Activated CD4-positive, alpha-beta T cell treated with anti-CD3 and anti-CD28 coated beads, Interleukin-2, amount 10 ng/mL, durations not matched to agents 24 days and 14 days (primary cell): Measurements from ENCODE around the gene WDR91. TPM values are rescaled to one million over a fixed set of nuclear protein-coding genes. Genes with fewer than 3 reads are reported as not detected.

Experiments
- DNase-seq: peaks from one replicate; pipeline ENCODE4 v3.0.0; 2022
- H3K27ac Mint-ChIP-seq: one replicate; pipeline ENCODE4 v1.8.0; 2022; ENCODE audit warnings: mild to moderate bottlenecking, mixed read lengths
- H3K27me3 Mint-ChIP-seq: one replicate; pipeline ENCODE4 v1.8.0; 2022; ENCODE audit warnings: mixed read lengths
- H3K36me3 Mint-ChIP-seq: one replicate; pipeline ENCODE4 v1.8.0; 2022; ENCODE audit warnings: low read depth, mild to moderate bottlenecking, mixed read lengths
- H3K4me1 Mint-ChIP-seq: one replicate; pipeline ENCODE4 v1.8.0; 2021; ENCODE audit warnings: mixed read lengths
- H3K4me3 Mint-ChIP-seq: one replicate; pipeline ENCODE4 v1.8.0; 2022; ENCODE audit warnings: mild to moderate bottlenecking, moderate library complexity, mixed read lengths
- H3K9me3 Mint-ChIP-seq: one replicate; pipeline ENCODE4 v1.8.0; 2021; ENCODE audit warnings: mixed read lengths
- intact Hi-C: fragments of 100-400 bp; cut with micrococcal nuclease; formaldehyde crosslinking; loops from one replicate; pipeline ENCODE4 v1.15.1; 2023
- total RNA-seq: library from RNA; stranded (reverse); gene quantifications from 2 replicates; pipeline ENCODE4 v1.2.3, GENCODE V29; 2022

The WDR91 gene
- total RNA-seq, 1 donor from 2014 or later, result 26.6 TPM

GRCh38 chr7:135150072-135150782 is 61.1 kb downstream of the WDR91 start:
- H3K4me3 Mint-ChIP-seq, result peak overlapping the region; percentile 91
- no peak overlapping the region for H3K27ac Mint-ChIP-seq
- no peak for DNase-seq
- intact Hi-C loops, result no loop called here
- H3K9me3 Mint-ChIP-seq, result peaks cover 22% of the 10 kb centered on the region
- H3K36me3 Mint-ChIP-seq, result peaks cover 44% of the 10 kb centered on the region
- H3K27me3 Mint-ChIP-seq, result no peaks in the 10 kb centered on the region
- peaks cover 59% of the 10 kb centered on the region for H3K4me1 Mint-ChIP-seq

GRCh38 chr7:135147899-135148721 is 63.2 kb downstream of the WDR91 start, which contains the start of gene TMEM140:
Gene TMEM140, plus strand, starts transcription at chr7:135148072. Its CDS starts 16,370 bp downstream, at chr7:135164442.
- DNase-seq, result peak; percentile 92
- Mint-ChIP-seq H3K36me3 (peaks cover 23% of the 10 kb centered on the region), H3K4me1 (peaks cover 54% of the 10 kb centered on the region), H3K4me3 (peak within 1 kb of the TSS; percentile 91), H3K9me3 (peaks cover 6% of the 10 kb centered on the region), H3K27ac (peak within 1 kb of the TSS; percentile 95), H3K27me3 (no peaks in the 10 kb centered on the region)
- intact Hi-C loops, result loop anchor here (1.0 to 10.0 kb wide), 8 partner anchors 12 to 833 kb away; partner anchors contain the start of genes AGBL3, BPGM, CYREN and SLC35B4

GRCh38 chr7:135147341-135147898 is 63.9 kb downstream of the WDR91 start:
- Mint-ChIP-seq H3K4me1 (peaks cover 52% of the 10 kb centered on the region), H3K4me3 (peak overlapping the region; percentile 91), H3K27me3 (no peaks in the 10 kb centered on the region), H3K36me3 (peaks cover 16% of the 10 kb centered on the region), H3K27ac (peak overlapping the region; percentile 95), H3K9me3 (peaks cover 7% of the 10 kb centered on the region)
- intact Hi-C loops, result loop anchor here (1.0 to 10.0 kb wide), 5 partner anchors 64 to 833 kb away; partner anchors contain the start of genes AGBL3, BPGM, SLC35B4 and WDR91
- peak; percentile 81 for DNase-seq

- no peak overlapping the region for H3K4me3 Mint-ChIP-seq
- H3K27ac Mint-ChIP-seq, result no peak overlapping the region
- H3K4me1 Mint-ChIP-seq, result peaks cover 31% of the 10 kb centered on the region
- no peak for DNase-seq
- intact Hi-C loops, result loop anchor here (10.0 kb wide), 2 partner anchors 409 to 829 kb away; partner anchors contain the start of gene SLC35B4
- H3K27me3 Mint-ChIP-seq, result no peaks in the 10 kb centered on the region
- H3K9me3 Mint-ChIP-seq, result peaks cover 28% of the 10 kb centered on the region
- H3K36me3 Mint-ChIP-seq, result no peaks in the 10 kb centered on the region
Observed at GRCh38 chr7:135143885-135144668, 67.2 kb downstream of the WDR91 start.

Other genes starting within 250 kb of the WDR91 start
- 2.0 and 3.4 TPM in 2 replicates for gene AGBL3, start 225.0 kb downstream of the WDR91 start, total RNA-seq
- gene TMEM140, start 63.5 kb downstream of the WDR91 start, total RNA-seq, result 2.2 TPM in 2 replicates
- gene CYREN, start 40.8 kb downstream of the WDR91 start, total RNA-seq, result 52.8 and 55.1 TPM in 2 replicates
- not detected in 2 replicates for gene STRA8, start 22.3 kb upstream of the WDR91 start, total RNA-seq